ENCODE results near the gene REEP6.
"Not testable (repeated sequence)": the region's sequence is repeated elsewhere in the genome, so short reads cannot be mapped to it uniquely, and the experiment has no call there.

Gene REEP6

DNA sequence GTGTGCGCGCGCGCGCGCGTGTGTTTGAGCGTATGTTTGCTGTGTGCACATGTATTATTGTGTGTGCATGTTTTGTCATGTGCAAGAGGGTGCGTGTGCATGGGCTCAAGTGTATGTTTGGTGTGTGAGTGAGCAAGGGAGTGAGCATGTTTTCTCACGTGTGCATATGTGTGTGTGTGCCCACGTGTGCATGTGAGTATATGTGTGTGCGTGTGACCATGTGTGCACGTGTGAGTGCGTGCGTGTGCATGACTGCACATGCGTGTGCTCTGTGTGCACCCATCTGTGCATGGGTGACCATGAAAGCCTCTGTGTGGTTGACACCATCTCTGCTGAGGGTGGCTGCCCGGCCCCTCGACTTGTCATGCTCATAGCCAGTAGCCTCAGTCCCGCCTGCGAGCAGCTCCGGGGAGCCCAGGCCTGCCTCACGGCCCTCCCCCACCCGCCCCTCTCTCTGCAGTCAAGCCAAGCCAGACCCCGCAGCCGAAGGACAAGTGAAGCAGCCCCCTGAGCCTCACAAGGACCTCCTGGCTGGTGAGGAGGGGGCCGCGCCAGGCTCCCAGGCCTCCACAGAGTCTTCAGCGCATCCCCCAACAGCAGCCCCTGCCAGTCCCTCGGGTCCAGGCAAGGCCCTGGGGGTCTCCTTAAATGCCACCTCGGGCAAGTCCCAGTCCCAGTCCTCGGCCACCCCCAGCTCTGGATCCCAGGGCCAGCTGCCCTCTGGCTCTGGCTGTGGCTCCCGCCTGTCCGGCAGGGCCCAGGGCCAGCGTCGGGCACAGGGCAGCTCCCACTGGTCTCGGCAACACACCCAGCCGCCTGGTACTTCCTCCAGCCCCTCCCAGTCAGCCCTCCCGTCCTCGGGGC, 6.0 kb downstream of the REEP6 start:
- Histone ChIP-seq H3K27me3 (replicated peaks; ENCODE audit: control insufficient read depth, insufficient read depth, low read length) (no peaks in the 10 kb centered on the region; the same call in 1 of the 2 replicates), H3K36me3 (ENCODE audit: control insufficient read depth, insufficient read depth, low read length) (no peaks in the 10 kb centered on the region), H3K4me3 (replicated peaks; ENCODE audit: low read depth, low read length) (no peak overlapping the region)
- TF ChIP-seq, protein P1, sequence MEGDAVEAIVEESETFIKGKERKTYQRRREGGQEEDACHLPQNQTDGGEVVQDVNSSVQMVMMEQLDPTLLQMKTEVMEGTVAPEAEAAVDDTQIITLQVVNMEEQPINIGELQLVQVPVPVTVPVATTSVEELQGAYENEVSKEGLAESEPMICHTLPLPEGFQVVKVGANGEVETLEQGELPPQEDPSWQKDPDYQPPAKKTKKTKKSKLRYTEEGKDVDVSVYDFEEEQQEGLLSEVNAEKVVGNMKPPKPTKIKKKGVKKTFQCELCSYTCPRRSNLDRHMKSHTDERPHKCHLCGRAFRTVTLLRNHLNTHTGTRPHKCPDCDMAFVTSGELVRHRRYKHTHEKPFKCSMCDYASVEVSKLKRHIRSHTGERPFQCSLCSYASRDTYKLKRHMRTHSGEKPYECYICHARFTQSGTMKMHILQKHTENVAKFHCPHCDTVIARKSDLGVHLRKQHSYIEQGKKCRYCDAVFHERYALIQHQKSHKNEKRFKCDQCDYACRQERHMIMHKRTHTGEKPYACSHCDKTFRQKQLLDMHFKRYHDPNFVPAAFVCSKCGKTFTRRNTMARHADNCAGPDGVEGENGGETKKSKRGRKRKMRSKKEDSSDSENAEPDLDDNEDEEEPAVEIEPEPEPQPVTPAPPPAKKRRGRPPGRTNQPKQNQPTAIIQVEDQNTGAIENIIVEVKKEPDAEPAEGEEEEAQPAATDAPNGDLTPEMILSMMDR (IDR thresholded peaks at IDR 0.05; ENCODE audit: insufficient read depth, low read length, poor library complexity, severe bottlenecking) = no peak
- DNase-seq (ENCODE audit: extremely low read depth, insufficient read length) = no peak

- no peak for DNase-seq (ENCODE audit: extremely low read depth, insufficient read length)
- no peaks in the 10 kb centered on the region; the same call in 1 of the 2 replicates for H3K27me3 ChIP-seq (replicated peaks; ENCODE audit: control insufficient read depth, insufficient read depth, low read length)
- H3K36me3 ChIP-seq (ENCODE audit: control insufficient read depth, insufficient read depth, low read length) = no peaks in the 10 kb centered on the region
- TF ChIP-seq, protein P1 (IDR thresholded peaks at IDR 0.05; ENCODE audit: insufficient read depth, low read length, poor library complexity, severe bottlenecking) = no peak
- no peak overlapping the region for H3K4me3 ChIP-seq (replicated peaks; ENCODE audit: low read depth, low read length)
Observed at GRCh38 chr19:1497578-1498235, 6.7 kb downstream of the REEP6 start.

DNA sequence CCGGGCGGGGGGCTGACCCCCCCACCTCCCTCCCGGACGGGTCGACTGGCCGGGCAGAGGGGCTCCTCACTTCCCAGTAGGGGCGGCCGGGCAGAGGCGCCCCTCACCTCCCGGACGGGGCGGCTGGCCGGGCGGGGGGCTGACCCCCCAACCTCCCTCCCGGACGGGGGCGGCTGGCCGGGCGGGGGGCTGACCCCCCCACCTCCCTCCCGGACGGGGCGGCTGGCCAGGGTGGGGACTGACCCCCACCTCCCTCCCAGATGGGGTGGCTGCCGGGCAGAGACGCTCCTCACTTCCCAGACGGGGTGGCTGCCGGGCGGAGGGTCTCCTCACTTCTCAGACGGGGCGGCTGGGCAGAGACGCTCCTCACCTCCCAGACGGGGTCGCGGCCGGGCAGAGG, 8.2 kb downstream of the REEP6 start:
- H3K36me3 ChIP-seq (ENCODE audit: control insufficient read depth, insufficient read depth, low read length); DNase-seq (ENCODE audit: extremely low read depth, insufficient read length); H3K4me3 ChIP-seq (replicated peaks; ENCODE audit: low read depth, low read length): not testable (repeated sequence)

DNA sequence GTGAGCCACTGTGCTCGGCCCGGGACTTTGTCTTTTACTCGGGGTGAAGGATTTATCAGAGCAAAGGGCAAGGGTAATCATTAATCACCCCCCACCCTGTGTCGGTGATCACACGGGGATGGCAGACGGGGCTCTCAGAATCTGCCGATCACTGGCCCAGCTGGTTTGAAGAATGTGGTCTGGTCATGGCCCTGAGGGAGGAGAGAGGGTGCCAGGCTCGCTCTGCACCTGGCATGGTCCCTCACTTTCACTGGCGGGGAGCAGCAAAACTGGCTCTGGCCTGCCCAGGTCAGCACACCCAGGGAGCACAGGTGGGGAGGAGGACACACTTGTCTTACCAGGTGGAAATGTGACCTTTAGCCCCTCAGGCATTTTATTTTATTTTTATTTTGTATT, 10.2 kb downstream of the REEP6 start:
- no peak overlapping the region for H3K4me3 ChIP-seq (replicated peaks; ENCODE audit: low read depth, low read length)
- TF ChIP-seq, protein P1 (IDR thresholded peaks at IDR 0.05; ENCODE audit: insufficient read depth, low read length, poor library complexity, severe bottlenecking) = no peak

More for the DNA sequence above, 8.2 kb downstream of the REEP6 start:
- not testable (repeated sequence) for H3K27me3 ChIP-seq (replicated peaks; ENCODE audit: control insufficient read depth, insufficient read depth, low read length)

GRCh38 chr19:1502433-1503088, 11.6 kb downstream of the REEP6 start:
- no peaks in the 10 kb centered on the region for H3K36me3 ChIP-seq (ENCODE audit: control insufficient read depth, insufficient read depth, low read length)
- H3K27me3 ChIP-seq (replicated peaks; ENCODE audit: control insufficient read depth, insufficient read depth, low read length) = no peaks in the 10 kb centered on the region; the same call in 1 of the 2 replicates
- TF ChIP-seq, protein P1 (IDR thresholded peaks at IDR 0.05; ENCODE audit: insufficient read depth, low read length, poor library complexity, severe bottlenecking) = no peak
- DNase-seq (ENCODE audit: extremely low read depth, insufficient read length) = no peak
- no peak overlapping the region for H3K4me3 ChIP-seq (replicated peaks; ENCODE audit: low read depth, low read length)

More for the DNA sequence above, 10.2 kb downstream of the REEP6 start:
- Histone ChIP-seq H3K36me3 (ENCODE audit: control insufficient read depth, insufficient read depth, low read length) (no peaks in the 10 kb centered on the region), H3K27me3 (replicated peaks; ENCODE audit: control insufficient read depth, insufficient read depth, low read length) (no peaks in the 10 kb centered on the region; the same call in 1 of the 2 replicates)
- DNase-seq (ENCODE audit: extremely low read depth, insufficient read length) = no peak
